ACHN (cell line): Measurements from ENCODE around the gene SERINC5.
"Not testable (repeated sequence)": the region's sequence is repeated elsewhere in the genome, so short reads cannot be mapped to it uniquely, and the experiment has no call there.

Experiments
- DNase-seq: peaks from one replicate; pipeline ENCODE4 v3.0.0-alpha.2; 2015
- in situ Hi-C: cut with HindIII; loops from 2 replicates; pipeline ENCODE4 v1.10.0; 2017; ENCODE audit warnings: low sequenced_read_pairs, low pct_ligation_motif_present, low pct_unique_long_range_greater_than_20kb

The SERINC5 gene

GRCh38 chr5:80156156-80156555, 99.7 kb downstream of the SERINC5 start:
- in situ Hi-C loops = no loop called here
- DNase-seq = no peak

GRCh38 chr5:80154749-80155148, 101.1 kb downstream of the SERINC5 start:
- in situ Hi-C loops = no loop called here
- no peak for DNase-seq

- in situ Hi-C loops, DNase-seq: not testable (repeated sequence)
These were observed 101.6 kb downstream of the SERINC5 start for GRCh38 chr5:80154289-80154688.

- in situ Hi-C loops = no loop called here
- no peak for DNase-seq
These were observed 102.2 kb downstream of the SERINC5 start for GRCh38 chr5:80153586-80154126.

- DNase-seq = no peak
- in situ Hi-C loops = no loop called here
These were observed 103.1 kb downstream of the SERINC5 start for GRCh38 chr5:80152778-80153177.

- in situ Hi-C loops = no loop called here
These were observed 104.0 kb downstream of the SERINC5 start for GRCh38 chr5:80151890-80152289.

GRCh38 chr5:80150731-80151130, 105.1 kb downstream of the SERINC5 start:
- in situ Hi-C loops = no loop called here
- DNase-seq = no peak

More at GRCh38 chr5:80151890-80152289, 104.0 kb downstream of the SERINC5 start:
- no peak for DNase-seq

GRCh38 chr5:80149161-80149609, 106.7 kb downstream of the SERINC5 start:
- in situ Hi-C loops = no loop called here

GRCh38 chr5:80147119-80147815, 108.6 kb downstream of the SERINC5 start:
- in situ Hi-C loops = no loop called here
- DNase-seq = no peak

More at GRCh38 chr5:80149161-80149609, 106.7 kb downstream of the SERINC5 start:
- DNase-seq = no peak

- DNase-seq = no peak
- in situ Hi-C loops = no loop called here
These were observed 109.8 kb downstream of the SERINC5 start for GRCh38 chr5:80146046-80146445.

GRCh38 chr5:80143491-80143890, 112.4 kb downstream of the SERINC5 start:
- in situ Hi-C loops = no loop called here
- DNase-seq = no peak

GRCh38 chr5:80142996-80143395, 112.9 kb downstream of the SERINC5 start:
- DNase-seq = no peak
- in situ Hi-C loops = no loop called here

- in situ Hi-C loops = no loop called here
- DNase-seq = no peak
These were observed 114.2 kb downstream of the SERINC5 start for GRCh38 chr5:80141681-80142080.

GRCh38 chr5:80141147-80141671, 114.6 kb downstream of the SERINC5 start:
- in situ Hi-C loops = no loop called here
- DNase-seq = no peak

GRCh38 chr5:80140496-80140895, 115.4 kb downstream of the SERINC5 start:
- in situ Hi-C loops = no loop called here
- no peak for DNase-seq

GRCh38 chr5:80139466-80139972, 116.3 kb downstream of the SERINC5 start:
- in situ Hi-C loops = no loop called here
- no peak for DNase-seq

GRCh38 chr5:80138486-80138885, 117.4 kb downstream of the SERINC5 start:
- in situ Hi-C loops = no loop called here

GRCh38 chr5:80136798-80137197, 119.0 kb downstream of the SERINC5 start:
- in situ Hi-C loops, DNase-seq: not testable (repeated sequence)

More at GRCh38 chr5:80138486-80138885, 117.4 kb downstream of the SERINC5 start:
- no peak for DNase-seq

GRCh38 chr5:80134876-80135275, 121.0 kb downstream of the SERINC5 start:
- DNase-seq = no peak
- in situ Hi-C loops = no loop called here

- in situ Hi-C loops = no loop called here
- DNase-seq = no peak
These were observed 126.7 kb downstream of the SERINC5 start for GRCh38 chr5:80129146-80129545.
